Esophagus muscularis mucosa (tissue), 4 donors: ENCODE data around the gene TIMP1. TPM values are rescaled to one million over a fixed set of nuclear protein-coding genes. Genes with fewer than 3 reads are reported as not detected.
A peak's percentile ranks its signal among the peaks of the same experiment; 100 is the strongest.

Experiments used
- DNase-seq: peaks from one replicate; pipeline ENCODE4 v3.0.0-alpha.2; 2017; ENCODE audit errors: extremely low spot score
- H3K27ac ChIP-seq, 4 donors: fragments of 200-600 bp; sonication (generic); replicated peaks in 1 of 4; 1 replicate in 3 of 4; 2 replicates in 1 of 4; pipeline ENCODE4 v1.5.1; 2016 to 2019; ENCODE audit warnings: mild to moderate bottlenecking in 1 of 4
- H3K27me3 ChIP-seq, 4 donors: fragments of 200-600 bp; sonication (generic); one replicate each; pipeline versions ENCODE4 v1.5.1 to v1.6.0; 2016 to 2019
- H3K36me3 ChIP-seq, 4 donors: fragments of 200-600 bp; sonication (generic); one replicate each; pipeline ENCODE4 v1.5.1; 2016 to 2019
- H3K4me1 ChIP-seq, 4 donors: fragments of 200-600 bp; sonication (generic); one replicate each; pipeline ENCODE4 v1.5.1; 2016 to 2019
- H3K4me3 ChIP-seq, 4 donors: fragments of 200-600 bp; sonication (generic); 1 replicate in 2 of 4; 2 replicates in 2 of 4; pipeline ENCODE4 v1.5.1; 2016 to 2019; ENCODE audit warnings: mild to moderate bottlenecking in 4 of 4, moderate library complexity in 1 of 4
- H3K9me3 ChIP-seq, 4 donors: fragments of 200-600 bp; sonication (generic); 1 replicate in 3 of 4; 2 replicates in 1 of 4; pipeline ENCODE4 v1.5.1; 2016 to 2019
- CTCF ChIP-seq, 3 experiments: fragments of 200-600 bp in 2 of 3; fragments of 450-650 bp in 1 of 3; sonication (generic) in 2 of 3; IDR thresholded peaks; one replicate each; pipeline ENCODE4 v1.5.1; 2017 to 2019; ENCODE audit warnings: antibody characterized with exemption in 3 of 3, mild to moderate bottlenecking in 2 of 3, moderate library complexity in 1 of 3
- EP300 ChIP-seq: sonication (generic); formaldehyde crosslinking; IDR thresholded peaks from one replicate; pipeline ENCODE4 v1.6.1; 2017; ENCODE audit warnings: antibody characterized with exemption
- POLR2A ChIP-seq: fragments of 450-650 bp; IDR thresholded peaks from one replicate; pipeline ENCODE4 v1.6.1; 2017; ENCODE audit warnings: antibody characterized with exemption, moderate library complexity, mild to moderate bottlenecking, low read depth
- POLR2AphosphoS5 ChIP-seq, 2 donors: sonication (generic); formaldehyde crosslinking; IDR thresholded peaks; one replicate each; pipeline ENCODE4 v1.6.1; 2017; ENCODE audit warnings: antibody characterized with exemption in 2 of 2
- WGBS: methylation state at CpG from one replicate; pipeline ENCODE4 v1.1.5; 2018; 5-methylcytosine and 5-hydroxymethylcytosine counted together
- intact Hi-C: fragments of 100-400 bp; cut with DNase I; formaldehyde crosslinking; loops from one replicate; pipeline ENCODE4 v1.15.1; 2023
- total RNA-seq, 4 donors: library from RNA; depleted of rRNA; stranded (reverse); fragments of >200 nt; gene quantifications; one replicate each; pipeline versions ENCODE4 v1.1.0 to v1.2.1, GENCODE V29; 2016

TIMP1 gene
- total RNA-seq: 100 to 1,000 TPM in 3 of 4 donors, 10 to 100 TPM in 1; 82.6 to 251 (median 178) TPM

DNA sequence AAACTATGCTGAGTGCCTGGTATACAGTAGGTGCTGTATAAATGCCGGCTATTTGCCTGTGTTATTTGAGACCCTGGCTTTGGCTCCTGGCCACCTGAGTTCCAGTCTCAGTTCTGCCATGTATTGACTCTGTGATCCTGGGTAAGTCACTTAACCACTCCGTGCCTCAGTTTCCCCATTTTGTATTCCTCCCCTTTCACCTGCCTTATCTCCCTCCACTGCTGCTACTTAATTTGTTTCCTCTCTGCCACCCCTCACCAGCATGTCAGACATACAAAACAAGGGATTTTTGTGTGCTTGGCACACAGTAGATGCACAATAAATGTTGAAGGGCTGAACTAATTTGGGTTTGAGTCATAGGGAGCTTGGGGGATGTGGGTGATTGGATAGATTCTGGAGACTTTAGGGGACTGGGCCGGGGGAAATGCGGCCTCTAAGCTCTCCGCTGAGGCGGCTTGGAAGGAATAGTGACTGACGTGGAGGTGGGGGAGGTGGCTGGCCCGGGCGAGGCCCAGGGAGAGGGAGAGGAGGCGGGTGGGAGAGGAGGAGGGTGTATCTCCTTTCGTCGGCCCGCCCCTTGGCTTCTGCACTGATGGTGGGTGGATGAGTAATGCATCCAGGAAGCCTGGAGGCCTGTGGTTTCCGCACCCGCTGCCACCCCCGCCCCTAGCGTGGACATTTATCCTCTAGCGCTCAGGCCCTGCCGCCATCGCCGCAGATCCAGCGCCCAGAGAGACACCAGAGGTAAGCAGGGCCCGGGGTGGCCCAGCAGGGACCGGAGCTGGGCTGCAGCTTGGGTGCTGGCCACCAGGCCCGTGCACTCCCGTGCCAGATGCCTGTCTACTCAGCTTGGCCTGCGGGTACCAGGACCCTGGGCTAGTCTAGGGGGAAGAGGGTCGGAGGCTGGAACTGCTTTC is at the start of gene TIMP1:
Gene TIMP1, plus strand, starts transcription at position 706 of the 917 bp plus-strand sequence. CDS start 980 bp downstream, outside the sequence.
- no peaks in the 10 kb centered on the region for H3K27me3 ChIP-seq
- DNase-seq: peak; percentile 96
- H3K36me3 ChIP-seq: peaks cover 0 to 16% (median 7%) of the 10 kb centered on the region in 4 donors
- H3K4me1 ChIP-seq: peaks cover 0 to 23% (median 18%) of the 10 kb centered on the region in 4 donors
- H3K4me3 ChIP-seq: peak within 1 kb of the TSS; percentile 55 to 66 (median 56)
- no peaks in the 10 kb centered on the region for H3K9me3 ChIP-seq
- intact Hi-C loops: no loop called here
- WGBS: 41% methylated on average over 20 of the region's 28 CpGs
- peak within 1 kb of the TSS; percentile 81 to 88 (median 85) for H3K27ac ChIP-seq
- peak; percentile 67 to 73 for TF ChIP-seq POLR2AphosphoS5 (IDR thresholded peaks at IDR 0.05)
- TF ChIP-seq CTCF (IDR thresholded peaks at IDR 0.05): no peak
- TF ChIP-seq EP300: no peak
- no peak for TF ChIP-seq POLR2A

DNA sequence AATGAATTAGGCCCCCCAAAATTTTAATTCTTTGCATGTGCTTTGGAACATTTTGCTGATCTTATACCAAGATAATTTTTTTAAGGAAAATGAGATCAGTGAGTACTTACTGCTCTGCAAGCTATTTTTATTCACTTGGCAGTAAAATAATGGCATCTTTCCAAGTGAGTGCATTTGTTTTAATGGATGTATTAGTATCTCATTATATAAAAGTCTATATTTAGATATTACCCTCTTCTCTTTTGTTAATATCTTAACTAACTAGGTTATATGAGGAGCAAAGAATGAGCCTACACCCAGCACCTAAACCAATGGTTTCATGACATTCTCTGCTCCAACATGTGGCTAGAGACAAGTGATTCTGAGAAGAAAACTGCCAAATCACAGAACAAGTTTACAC is 42.4 kb upstream of the TIMP1 start:
- no peaks in the 10 kb centered on the region for H3K36me3 ChIP-seq
- no peak for DNase-seq
- intact Hi-C loops: no loop called here
- H3K27me3 ChIP-seq: no peaks in the 10 kb centered on the region
- peak overlapping the region; percentile 78 to 82 (median 80) for H3K27ac ChIP-seq
- TF ChIP-seq CTCF (IDR thresholded peaks at IDR 0.05) (no peak), EP300 (no peak), POLR2A (no peak), POLR2AphosphoS5 (IDR thresholded peaks at IDR 0.05) (no peak)
- H3K4me1 ChIP-seq: peaks cover 14 to 25% (median 16%) of the 10 kb centered on the region in 4 donors
- H3K4me3 ChIP-seq: no peak overlapping the region
- H3K9me3 ChIP-seq: no peaks in the 10 kb centered on the region

DNA sequence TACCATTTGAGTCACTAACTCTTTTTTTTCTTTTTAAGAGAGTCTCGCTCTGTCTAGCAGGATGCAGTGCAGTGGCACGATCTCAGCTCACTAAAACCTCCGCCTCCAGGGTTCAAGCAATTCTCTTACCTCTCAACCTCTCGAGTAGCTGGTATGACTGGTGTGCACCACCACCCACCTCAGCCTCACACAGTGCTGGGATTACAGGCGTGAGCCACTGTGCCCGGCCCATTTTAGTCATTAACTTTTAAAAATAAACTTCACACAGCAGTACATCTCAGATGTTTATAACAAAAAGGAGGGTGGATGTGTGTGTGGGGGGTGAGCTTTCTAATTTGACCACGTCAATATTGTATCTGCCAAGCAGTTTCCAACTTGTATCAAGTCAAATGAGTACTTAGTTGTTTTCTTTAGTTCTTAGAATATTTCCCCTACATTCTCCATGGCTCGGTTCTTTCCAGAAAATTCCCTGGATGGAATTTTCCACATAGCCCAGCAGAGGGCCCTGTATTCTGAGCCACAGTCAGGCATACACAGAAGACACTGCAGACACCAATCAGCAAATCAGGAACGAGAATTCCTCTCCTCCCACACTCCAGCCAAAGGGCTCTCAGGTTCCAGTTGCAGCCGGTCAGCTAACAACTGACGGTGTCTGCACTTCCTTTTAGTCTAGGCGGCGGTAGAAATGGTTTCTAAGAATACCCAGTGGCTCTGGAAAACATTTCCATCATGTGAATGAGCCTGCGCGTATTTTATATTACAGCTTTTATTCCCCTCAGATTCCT is 41.3 kb upstream of the TIMP1 start:
- 43% methylated on average over 15 of the region's 15 CpGs for whole genome bisulfite sequencing
- H3K4me1 ChIP-seq: peaks cover 14 to 25% (median 16%) of the 10 kb centered on the region in 4 donors
- no peaks in the 10 kb centered on the region for H3K27me3 ChIP-seq
- peak overlapping the region; percentile 78 to 82 (median 80) for H3K27ac ChIP-seq
- DNase-seq: no peak
- intact Hi-C loops: no loop called here
- H3K4me3 ChIP-seq: no peak overlapping the region
- TF ChIP-seq CTCF (IDR thresholded peaks at IDR 0.05) (peak; percentile 56 to 67 (median 57)), POLR2AphosphoS5 (IDR thresholded peaks at IDR 0.05) (peak; percentile 78 to 83), EP300 (no peak), POLR2A (no peak)
- H3K9me3 ChIP-seq: no peaks in the 10 kb centered on the region
- no peaks in the 10 kb centered on the region for H3K36me3 ChIP-seq

DNA sequence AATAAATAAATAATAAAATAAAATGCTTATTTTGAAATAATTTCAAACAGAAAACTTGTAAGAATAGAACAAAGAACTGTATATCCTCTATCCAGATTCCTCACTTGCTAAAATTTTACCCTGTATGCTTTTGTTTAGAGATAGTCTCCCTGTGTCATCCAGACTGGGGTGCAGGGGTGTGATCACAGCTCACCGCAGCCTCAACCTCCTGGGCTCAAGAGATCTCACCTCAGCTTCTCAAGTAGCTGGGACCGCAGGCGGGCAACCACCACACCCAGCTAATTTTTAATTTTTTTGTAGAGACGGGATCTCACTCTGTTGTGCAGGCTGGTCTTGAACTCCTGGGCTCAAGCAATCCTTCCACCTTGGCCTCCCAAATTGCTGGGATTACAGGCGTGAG is 38.7 kb upstream of the TIMP1 start:
- Histone ChIP-seq H3K27me3 (no peaks in the 10 kb centered on the region), H3K4me1 (peaks cover 14 to 25% (median 16%) of the 10 kb centered on the region in 4 donors), H3K4me3 (no peak overlapping the region), H3K27ac (no peak overlapping the region), H3K36me3 (no peaks in the 10 kb centered on the region), H3K9me3 (no peaks in the 10 kb centered on the region)
- intact Hi-C loops: no loop called here
- TF ChIP-seq CTCF (IDR thresholded peaks at IDR 0.05) (no peak), POLR2A (no peak)
- DNase-seq: no peak
- WGBS: 84% methylated on average over 5 of the region's 5 CpGs
